ENCODE measurements around the gene CTSA.
A peak's percentile ranks its signal among the peaks of the same experiment; 100 is the strongest.
"Not testable (repeated sequence)": the region's sequence is repeated elsewhere in the genome, so short reads cannot be mapped to it uniquely, and the experiment has no call there.

CTSA gene

GRCh38 chr20:45892049-45892825, 1.1 kb downstream of the CTSA start:
- DNase-seq (ENCODE audit: low read depth, low spot score), result no peak
- no peak overlapping the region for H3K27ac ChIP-seq

GRCh38 chr20:45892828-45893500, 1.8 kb downstream of the CTSA start:
- DNase-seq (ENCODE audit: low read depth, low spot score), result peak; percentile 18
- no peak overlapping the region for H3K27ac ChIP-seq

- DNase-seq (ENCODE audit: low read depth, low spot score), result no peak
- H3K27ac ChIP-seq, result no peak overlapping the region
These were observed 2.7 kb downstream of the CTSA start for GRCh38 chr20:45893831-45894230.

GRCh38 chr20:45894797-45895196, 3.7 kb downstream of the CTSA start:
- no peak overlapping the region for H3K27ac ChIP-seq
- DNase-seq (ENCODE audit: low read depth, low spot score), result no peak

GRCh38 chr20:45896641-45897161, 5.6 kb downstream of the CTSA start:
- H3K27ac ChIP-seq, result no peak overlapping the region
- DNase-seq (ENCODE audit: low read depth, low spot score), result no peak

GRCh38 chr20:45897289-45897688, 6.2 kb downstream of the CTSA start:
- no peak overlapping the region for H3K27ac ChIP-seq
- DNase-seq (ENCODE audit: low read depth, low spot score), result no peak

- H3K27ac ChIP-seq, result no peak overlapping the region
- DNase-seq (ENCODE audit: low read depth, low spot score), result no peak
These were observed 6.6 kb downstream of the CTSA start for GRCh38 chr20:45897692-45898091.

GRCh38 chr20:45898285-45898684, 7.2 kb downstream of the CTSA start:
- no peak for DNase-seq (ENCODE audit: low read depth, low spot score)
- H3K27ac ChIP-seq, result no peak overlapping the region

- H3K27ac ChIP-seq, result no peak overlapping the region
- DNase-seq (ENCODE audit: low read depth, low spot score), result no peak
These were observed 8.1 kb downstream of the CTSA start for GRCh38 chr20:45899046-45899835.

- not testable (repeated sequence) for H3K27ac ChIP-seq; DNase-seq (ENCODE audit: low read depth, low spot score)
These were observed 10.2 kb downstream of the CTSA start for GRCh38 chr20:45901332-45901731.

- no peak for DNase-seq (ENCODE audit: low read depth, low spot score)
- no peak overlapping the region for H3K27ac ChIP-seq
These were observed 11.1 kb downstream of the CTSA start for GRCh38 chr20:45902199-45902701.

- peak overlapping the region; percentile 49 for H3K27ac ChIP-seq
- DNase-seq (ENCODE audit: low read depth, low spot score), result no peak
These were observed 13.7 kb downstream of the CTSA start for GRCh38 chr20:45904583-45905504.

GRCh38 chr20:45905505-45906079, 14.5 kb downstream of the CTSA start:
- peak overlapping the region; percentile 49 for H3K27ac ChIP-seq
- peak; percentile 36 for DNase-seq (ENCODE audit: low read depth, low spot score)

- DNase-seq (ENCODE audit: low read depth, low spot score), result no peak
- H3K27ac ChIP-seq, result no peak overlapping the region
These were observed 16.2 kb downstream of the CTSA start for GRCh38 chr20:45907219-45907948.

- no peak for DNase-seq (ENCODE audit: low read depth, low spot score)
- no peak overlapping the region for H3K27ac ChIP-seq
These were observed 16.9 kb downstream of the CTSA start for GRCh38 chr20:45908084-45908483.

GRCh38 chr20:45909336-45909808, 18.2 kb downstream of the CTSA start:
- DNase-seq (ENCODE audit: low read depth, low spot score), result no peak
- no peak overlapping the region for H3K27ac ChIP-seq

- peak overlapping the region; percentile 50 for H3K27ac ChIP-seq
- no peak for DNase-seq (ENCODE audit: low read depth, low spot score)
These were observed 18.9 kb downstream of the CTSA start for GRCh38 chr20:45909817-45910669.

Measured in epithelial cell of prostate (primary cell).